ENCODE results near the gene COPS7B.

The COPS7B gene

GRCh38 chr2:231785413-231785812 lies 832 bp upstream of the COPS7B start:
- peak in 1 of 51 donors; percentile 15 for DNase-seq

DNA sequence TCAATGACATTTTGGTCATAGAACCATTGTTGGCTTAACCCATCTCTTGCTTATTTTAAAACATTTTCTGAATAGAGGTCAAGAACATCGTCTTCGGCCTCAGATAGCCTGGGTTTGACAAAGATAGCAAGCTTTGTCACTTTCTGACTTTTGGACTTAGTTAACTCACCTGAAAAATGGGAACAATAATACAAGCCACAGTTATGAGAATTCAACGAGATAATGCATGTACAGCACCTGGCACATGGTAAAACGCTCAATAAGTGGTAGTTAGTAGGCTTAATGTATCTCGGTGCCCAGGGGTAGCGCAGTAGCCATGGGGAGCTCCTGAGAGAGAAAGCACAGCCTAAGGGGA lies 446 bp upstream of the COPS7B start:
- no peak for DNase-seq

GRCh38 chr2:231786917-231787292 lies 660 bp downstream of the COPS7B start:
- DNase-seq: no peak

GRCh38 chr2:231791107-231791506 lies 4.9 kb downstream of the COPS7B start:
- no peak for DNase-seq

GRCh38 chr2:231794383-231794782 lies 8.1 kb downstream of the COPS7B start:
- no peak for DNase-seq

GRCh38 chr2:231795525-231796327 lies 9.5 kb downstream of the COPS7B start:
- DNase-seq: no peak

GRCh38 chr2:231800493-231801091 lies 14.3 kb downstream of the COPS7B start:
- DNase-seq: peak in 9 of 51 donors; percentile 3 to 26 (median 15)

DNA sequence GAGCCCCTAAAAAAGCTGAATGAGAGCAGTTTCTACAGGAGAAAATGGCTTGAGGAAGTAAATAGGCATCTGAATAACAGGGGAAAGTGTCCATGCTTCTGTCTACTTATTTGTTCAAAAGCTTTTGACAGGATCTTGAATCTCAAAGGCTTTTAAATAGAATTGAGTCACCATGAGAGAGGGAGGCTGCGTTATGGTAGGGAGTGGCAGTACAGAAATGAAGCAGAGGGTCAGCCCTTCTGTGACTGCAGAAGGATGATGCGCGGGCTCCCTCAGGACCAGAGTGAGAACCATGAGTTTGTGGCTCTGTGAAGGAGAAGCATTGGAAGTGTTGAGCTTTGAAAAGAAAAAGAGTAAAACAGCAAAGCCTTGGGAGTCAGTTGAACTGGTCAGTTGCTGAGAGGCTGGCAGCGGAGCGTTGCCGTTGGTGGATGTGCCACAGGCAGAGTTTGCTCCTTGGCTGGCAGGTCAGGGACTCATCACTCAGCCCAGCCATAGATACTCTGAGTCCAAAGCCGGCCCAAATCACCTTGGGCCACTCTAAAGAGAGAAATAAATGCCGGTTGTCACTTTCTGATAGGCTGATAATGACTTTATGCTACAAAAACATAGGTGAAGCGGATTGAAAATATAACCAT lies 17.4 kb downstream of the COPS7B start:
- no peak for DNase-seq

GRCh38 chr2:231807020-231807419 lies 20.8 kb downstream of the COPS7B start:
- no peak for DNase-seq

GRCh38 chr2:231810905-231811304 lies 24.7 kb downstream of the COPS7B start:
- no peak for DNase-seq

DNA sequence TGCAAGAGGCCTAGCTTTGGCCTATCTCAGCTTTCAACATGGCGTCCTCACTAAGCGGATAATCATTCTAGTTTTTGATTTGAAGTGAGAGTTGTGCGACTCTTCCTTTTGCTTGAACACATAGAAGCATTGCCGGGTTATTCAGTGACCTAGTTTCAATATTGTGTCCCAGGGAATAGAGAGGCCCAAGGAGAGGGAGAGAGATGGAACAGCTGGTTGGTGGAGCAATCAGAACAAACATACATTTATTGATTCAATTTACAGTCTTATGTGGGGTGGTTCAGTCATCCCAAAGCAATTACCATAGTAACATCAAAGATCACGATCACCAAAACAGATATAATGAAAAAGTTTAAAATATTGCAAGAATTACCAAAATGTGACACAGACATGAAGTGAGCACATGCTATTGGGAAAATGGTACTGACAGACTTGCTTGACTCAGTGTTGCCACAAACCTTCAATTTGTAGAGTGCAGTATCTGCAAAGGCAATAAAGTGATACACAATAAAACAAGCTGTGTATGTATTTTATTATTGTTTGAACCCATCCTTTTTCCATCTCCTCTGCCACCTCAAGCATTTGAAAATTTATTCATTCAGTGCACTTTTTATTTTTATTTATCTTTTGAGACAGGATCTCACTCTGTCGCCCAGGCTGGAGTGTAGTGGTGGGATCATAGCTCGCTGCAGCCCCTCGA lies 30.2 kb downstream of the COPS7B start:
- DNase-seq: no peak

DNA sequence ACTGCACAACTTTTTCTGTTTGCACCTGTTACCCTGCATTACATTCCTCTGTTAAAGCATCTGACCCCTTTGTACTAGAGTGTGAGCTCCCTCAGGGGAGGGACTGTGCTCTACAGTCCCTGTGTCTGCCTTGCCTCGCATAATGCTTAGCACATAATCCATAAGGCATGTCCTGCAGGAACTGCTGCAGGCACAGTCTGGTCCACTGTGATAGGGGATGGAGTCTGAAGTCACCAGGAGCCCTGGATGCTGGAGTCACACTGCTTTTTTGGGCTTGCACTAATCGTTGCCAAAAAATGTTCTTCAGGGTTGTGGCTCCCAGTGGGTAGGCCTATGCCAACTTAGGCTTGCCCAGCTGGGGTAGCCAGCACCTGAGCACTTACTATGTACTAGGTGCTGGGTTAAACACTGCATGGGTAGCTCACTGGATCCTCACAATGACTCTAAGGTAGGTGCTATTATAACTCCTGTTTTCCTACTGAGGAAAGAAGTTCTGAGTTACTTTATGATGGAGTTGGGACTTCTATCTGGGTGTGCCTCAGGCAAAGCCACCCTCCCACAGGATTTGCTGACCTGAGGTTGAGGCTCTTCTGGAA lies 33.3 kb downstream of the COPS7B start:
- DNase-seq: no peak

- no peak for DNase-seq
Observed at GRCh38 chr2:231820786-231821303, 34.6 kb downstream of the COPS7B start.

- DNase-seq: no peak
Observed at GRCh38 chr2:231821908-231822307, 35.7 kb downstream of the COPS7B start.

DNA sequence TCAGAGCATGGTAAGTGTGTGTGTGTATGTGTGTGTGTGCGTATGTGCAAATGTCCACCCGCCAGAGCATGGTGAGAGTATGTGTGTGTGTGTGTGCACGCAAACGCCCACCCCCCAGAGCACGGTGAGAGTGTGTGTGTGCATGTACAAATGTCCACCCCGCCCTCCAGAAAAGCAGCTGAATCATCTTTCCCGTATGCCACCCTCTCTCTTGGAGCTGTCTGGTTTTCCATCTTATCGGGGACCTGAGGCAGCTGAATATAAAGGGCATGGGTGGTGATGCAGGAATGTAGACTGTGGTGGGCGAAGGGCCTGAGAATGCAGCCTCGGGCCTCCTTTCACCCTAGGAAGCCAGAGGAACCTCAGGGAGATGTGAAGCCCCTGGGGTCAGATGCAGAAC lies 66.9 kb downstream of the COPS7B start:
- no peak for DNase-seq

- DNase-seq: no peak
Observed at GRCh38 chr2:231854616-231855125, 68.4 kb downstream of the COPS7B start.

GRCh38 chr2:231856959-231857358 lies 70.7 kb downstream of the COPS7B start:
- DNase-seq: no peak
